HEK293T (cell line): Measurements from ENCODE around the gene PROK1.
"Not testable (repeated sequence)": the region's sequence is repeated elsewhere in the genome, so short reads cannot be mapped to it uniquely, and the experiment has no call there.

Experiments
- BHLHE40 ChIP-seq: fragments of 450-650 bp; IDR thresholded peaks from 2 replicates; pipeline ENCODE4 v1.6.1; 2016; ENCODE audit warnings: mild to moderate bottlenecking, moderate library complexity, borderline replicate concordance
- CTBP1 ChIP-seq: fragments of 450-650 bp; IDR thresholded peaks from 2 replicates; pipeline ENCODE4 v1.6.1; 2016; ENCODE audit warnings: borderline replicate concordance
- FOXA1 ChIP-seq: fragments of 450-650 bp; IDR thresholded peaks from 2 replicates; pipeline ENCODE4 v1.6.1; 2016; ENCODE audit warnings: mild to moderate bottlenecking
- FOXM1 ChIP-seq: fragments of 450-650 bp; IDR thresholded peaks from 2 replicates; pipeline ENCODE4 v1.6.1; 2017; ENCODE audit warnings: mild to moderate bottlenecking, borderline replicate concordance
- HDGF ChIP-seq: fragments of 450-650 bp; IDR thresholded peaks from 2 replicates; pipeline ENCODE4 v1.6.1; 2017; ENCODE audit warnings: antibody characterized with exemption, borderline replicate concordance
- NFRKB ChIP-seq: fragments of 450-650 bp; IDR thresholded peaks from 2 replicates; pipeline ENCODE4 v1.6.1; 2016; ENCODE audit warnings: mild to moderate bottlenecking, moderate library complexity
- PKNOX1 ChIP-seq: fragments of 450-650 bp; IDR thresholded peaks from 2 replicates; pipeline ENCODE4 v1.6.1; 2016
- SP1 ChIP-seq: fragments of 450-650 bp; IDR thresholded peaks from 2 replicates; pipeline ENCODE4 v1.6.1; 2017
- SUZ12 ChIP-seq: fragments of 450-650 bp; IDR thresholded peaks from 2 replicates; pipeline ENCODE4 v1.6.1; 2016; ENCODE audit warnings: mild to moderate bottlenecking
- TARDBP ChIP-seq: fragments of 450-650 bp; IDR thresholded peaks from 2 replicates; pipeline ENCODE4 v1.6.1; 2016

- not testable (repeated sequence) for TF ChIP-seq SP1, CTBP1, FOXA1, PKNOX1, FOXM1, SUZ12, BHLHE40, TARDBP, HDGF, NFRKB
These were observed 13.2 kb upstream of the PROK1 start for GRCh38 chr1:110437645-110438299.
